ENCODE results near the gene ZNF692. TPM values are rescaled to one million over a fixed set of nuclear protein-coding genes. Genes with fewer than 3 reads are reported as not detected.

The ZNF692 gene
- total and polyA plus RNA-seq, 2 of the 13 experiments (the other 11 are each of a cell fraction or from before 2014, with no cell fraction given): 27.3 to 45.8 TPM

GRCh38 chr1:248837781-248838356 lies 21.0 kb downstream of the ZNF692 start, which contains the start of gene ZNF672 (continued):
- TF ChIP-seq AHDC1 (CRISPR knock-in tag; IDR thresholded peaks at IDR 0.05; ENCODE audit: borderline replicate concordance) (no peak), POGK (CRISPR knock-in tag; conservative IDR thresholded peaks at IDR 0.05) (peak; percentile 24; the same call in 1 of the 2 replicates), KLF12 (CRISPR knock-in tag; IDR thresholded peaks at IDR 0.05; ENCODE audit: borderline replicate concordance) (peak; percentile 54; the same call in 1 of the 2 replicates), PATZ1 (CRISPR knock-in tag; IDR thresholded peaks at IDR 0.05) (peak; percentile 62; the same call in 1 of the 2 replicates), SRY (CRISPR knock-in tag; IDR thresholded peaks at IDR 0.05) (0 out of 2 replicates have a peak, but pooled peaks have one; percentile 40), MTA3 (CRISPR knock-in tag; IDR thresholded peaks at IDR 0.05) (no peak), ZNF331 (CRISPR knock-in tag; IDR thresholded peaks at IDR 0.05) (0 out of 2 replicates have a peak, but pooled peaks have one; percentile 46), MTF2 (CRISPR knock-in tag; IDR thresholded peaks at IDR 0.05; ENCODE audit: borderline replicate concordance) (no peak), ZNF292 (CRISPR knock-in tag; IDR thresholded peaks at IDR 0.05; ENCODE audit: borderline replicate concordance, low read depth) (peak; percentile 52; the same call in 1 of the 2 replicates), LRRFIP1 (CRISPR knock-in tag; conservative IDR thresholded peaks at IDR 0.05) (no peak), EEA1 (CRISPR knock-in tag; IDR thresholded peaks at IDR 0.05; ENCODE audit: borderline replicate concordance) (no peak), YEATS2 (CRISPR knock-in tag; IDR thresholded peaks at IDR 0.05; ENCODE audit: borderline replicate concordance) (no peak)

Data from HepG2 (cell line).